Endothelial cell of umbilical vein (primary cell): ENCODE results near the gene C17orf75. TPM values are rescaled to one million over a fixed set of nuclear protein-coding genes. Genes with fewer than 3 reads are reported as not detected.
"Not testable (repeated sequence)": the region's sequence is repeated elsewhere in the genome, so short reads cannot be mapped to it uniquely, and the experiment has no call there.

ENCODE experiments used
- BruUV-seq: library from RNA; stranded (reverse); fragments of 400-500 nt; replicated peaks from 2 replicates; lab custom pipeline; 2021; lab: Mats Ljungman, UMichigan
- CTCF ChIA-PET: fragments of 300-600, 350-600 bp; sonication (Branson Sonifier 250); formaldehyde crosslinking; loops from one replicate; lab custom pipeline; 2021; ENCODE audit warnings: antibody characterized with exemption, inconsistent platforms; lab: Charles Lee
- POLR2A ChIA-PET: fragments of 300-600, 350-600 bp; sonication (Branson Sonifier 250); formaldehyde crosslinking; loops from one replicate; lab custom pipeline; 2021; ENCODE audit warnings: antibody characterized with exemption, inconsistent platforms; lab: Charles Lee
- DNase-seq: peaks from one replicate; pipeline ENCODE4 v3.0.0-alpha.2; 2011; ENCODE audit warnings: low read depth, low spot score
- FAIRE-seq: peaks from 2 replicates; lab custom pipeline; 2011; peaks lifted over from hg19 to GRCh38; lab: Jason Lieb, UNC
- H2AFZ ChIP-seq: 2 replicates; pipeline ENCODE4 v1.6.0; 2012; ENCODE audit warnings: low read depth, low read length, control low read depth, inconsistent platforms
- H3K27ac ChIP-seq: 2 replicates; pipeline ENCODE4 v1.5.1; 2011; ENCODE audit warnings: low read depth, mild to moderate bottlenecking, control low read depth, low read length, moderate library complexity; ENCODE audit not compliant: insufficient read depth
- H3K27me3 ChIP-seq, 2 experiments: 2 replicates each; pipeline versions ENCODE4 v1.6.0 to v1.6.1; 2011; ENCODE audit warnings: low read length in 2 of 2, mixed read lengths in 1 of 2; ENCODE audit not compliant: control insufficient read depth in 2 of 2, insufficient read depth in 2 of 2
- H3K36me3 ChIP-seq, 2 experiments: 2 replicates in 1 of 2; 3 replicates in 1 of 2; pipeline ENCODE4 v1.5.1; 2011; ENCODE audit warnings: low read length in 2 of 2, mild to moderate bottlenecking in 1 of 2, moderate library complexity in 1 of 2; ENCODE audit not compliant: control insufficient read depth in 2 of 2, insufficient read depth in 2 of 2; ENCODE audit errors: extremely low read depth in 1 of 2
- H3K4me1 ChIP-seq: 3 replicates; pipeline ENCODE4 v1.5.1; 2011; ENCODE audit warnings: mild to moderate bottlenecking, low read length; ENCODE audit not compliant: control insufficient read depth, insufficient read depth; ENCODE audit errors: extremely low read depth
- H3K4me2 ChIP-seq: 2 replicates; pipeline ENCODE4 v1.6.1; 2011; ENCODE audit warnings: low read length, control low read depth, mixed read lengths; ENCODE audit not compliant: insufficient read depth
- H3K4me3 ChIP-seq, 3 experiments: fragments of 200-600 bp in 1 of 3; sonication (generic), shearing (Covaris generic) in 1 of 3; replicated peaks in 1 of 3; 2 replicates each; pipeline ENCODE4 v1.5.1; 2011 to 2016; ENCODE audit warnings: control low read depth in 3 of 3, low read length in 3 of 3, mild to moderate bottlenecking in 2 of 3, inconsistent platforms in 1 of 3, low read depth in 1 of 3, moderate library complexity in 1 of 3; ENCODE audit not compliant: insufficient read depth in 1 of 3
- H3K79me2 ChIP-seq: 2 replicates; pipeline ENCODE4 v1.6.0; 2012; ENCODE audit warnings: low read length, inconsistent platforms; ENCODE audit not compliant: control insufficient read depth, insufficient read depth
- H3K9ac ChIP-seq: replicated peaks from 2 replicates; pipeline ENCODE3; 2011; ENCODE audit warnings: low read length, control low read depth; ENCODE audit not compliant: insufficient read depth; ENCODE audit errors: extremely low read depth
- H3K9me1 ChIP-seq: replicated peaks from 3 replicates; pipeline ENCODE4 v1.6.0; 2011; ENCODE audit warnings: mild to moderate bottlenecking, low read length; ENCODE audit not compliant: control insufficient read depth, insufficient read depth; ENCODE audit errors: extremely low read depth
- H3K9me3 ChIP-seq: replicated peaks from 2 replicates; pipeline ENCODE4 v1.5.1; 2012; ENCODE audit warnings: low read length, inconsistent platforms; ENCODE audit not compliant: control insufficient read depth, insufficient read depth
- H4K20me1 ChIP-seq: replicated peaks from 2 replicates; pipeline ENCODE3; 2011; ENCODE audit warnings: mild to moderate bottlenecking, low read length; ENCODE audit not compliant: control insufficient read depth, insufficient read depth; ENCODE audit errors: extremely low read depth
- CTCF ChIP-seq, 2 donors: IDR thresholded peaks; 1 replicate in 1 of 2; 2 replicates in 1 of 2; pipeline ENCODE4 v1.5.1; 2011; ENCODE audit warnings: low read length in 2 of 2, mild to moderate bottlenecking in 2 of 2, moderate library complexity in 2 of 2, control low read depth in 1 of 2, inconsistent platforms in 1 of 2, low read depth in 1 of 2; ENCODE audit not compliant: insufficient read depth in 1 of 2; ENCODE audit errors: extremely low read depth in 1 of 2
- EZH2 ChIP-seq: IDR thresholded peaks from 2 replicates; pipeline ENCODE4 v1.6.1; 2012; ENCODE audit warnings: borderline replicate concordance, low read depth, mild to moderate bottlenecking, moderate library complexity, low read length, inconsistent platforms; ENCODE audit not compliant: severe bottlenecking
- FOS ChIP-seq: IDR thresholded peaks from 2 replicates; pipeline ENCODE4 v1.6.1; 2011; ENCODE audit warnings: mild to moderate bottlenecking, low read length, moderate library complexity, borderline replicate concordance; ENCODE audit not compliant: insufficient read depth
- GATA2 ChIP-seq: IDR thresholded peaks from 2 replicates; pipeline ENCODE4 v1.7.0; 2011; ENCODE audit warnings: low read depth, mild to moderate bottlenecking, moderate library complexity, mixed read lengths, low read length; ENCODE audit not compliant: insufficient read length, insufficient read depth
- JUN ChIP-seq: IDR thresholded peaks from 2 replicates; pipeline ENCODE4 v1.6.1; 2011; ENCODE audit warnings: borderline replicate concordance, low read depth; ENCODE audit not compliant: insufficient read length, insufficient read depth
- MAX ChIP-seq: IDR thresholded peaks from 2 replicates; pipeline ENCODE4 v1.6.1; 2011; ENCODE audit not compliant: insufficient read depth, insufficient read length
- MYC ChIP-seq: IDR thresholded peaks from one replicate; pipeline ENCODE4 v1.6.1; 2011; ENCODE audit warnings: mild to moderate bottlenecking, low read depth, low read length
- POLR2A ChIP-seq: IDR thresholded peaks from 2 replicates; pipeline ENCODE4 v1.6.1; 2012; ENCODE audit warnings: low read depth, mild to moderate bottlenecking, control low read depth, low read length
- POLR2AphosphoS5 ChIP-seq: IDR thresholded peaks from 2 replicates; pipeline ENCODE4 v1.6.1; 2012; ENCODE audit warnings: low read depth, mild to moderate bottlenecking, control low read depth, low read length, moderate library complexity; ENCODE audit not compliant: insufficient read depth
- dilution Hi-C: fragments of 300-500 bp; cut with MboI; formaldehyde crosslinking; loops from one replicate; pipeline ENCODE4 v1.15.0; 2019; ENCODE audit warnings: low sequenced_read_pairs; ENCODE audit not compliant: extremely low pct_ligation_motif_present
- intact Hi-C: fragments of 100-400 bp; cut with micrococcal nuclease; formaldehyde crosslinking; loops from one replicate; pipeline ENCODE4 v1.10.0; 2022
- polyA plus RNA-seq, 4 experiments: library from polyadenylated mRNA; depleted of rRNA in 3 of 4; stranded (reverse) in 3 of 4; unstranded in 1 of 4; fragments of >200 nt; gene quantifications; 2 replicates each; pipeline versions ENCODE4 v1.2.1 to v1.2.3, GENCODE V29; 2011 to 2012; ENCODE audit warnings: missing spikeins in 1 of 4
- total RNA-seq: library from RNA; stranded (reverse); gene quantifications from 2 replicates; pipeline ENCODE4 v1.2.3, GENCODE V29; 2021

Gene C17orf75
- total and polyA plus RNA-seq, 2 donors (not counting 3 experiments of a cell fraction or from before 2014, with no cell fraction given) = 8.8 to 21.5 TPM

DNA sequence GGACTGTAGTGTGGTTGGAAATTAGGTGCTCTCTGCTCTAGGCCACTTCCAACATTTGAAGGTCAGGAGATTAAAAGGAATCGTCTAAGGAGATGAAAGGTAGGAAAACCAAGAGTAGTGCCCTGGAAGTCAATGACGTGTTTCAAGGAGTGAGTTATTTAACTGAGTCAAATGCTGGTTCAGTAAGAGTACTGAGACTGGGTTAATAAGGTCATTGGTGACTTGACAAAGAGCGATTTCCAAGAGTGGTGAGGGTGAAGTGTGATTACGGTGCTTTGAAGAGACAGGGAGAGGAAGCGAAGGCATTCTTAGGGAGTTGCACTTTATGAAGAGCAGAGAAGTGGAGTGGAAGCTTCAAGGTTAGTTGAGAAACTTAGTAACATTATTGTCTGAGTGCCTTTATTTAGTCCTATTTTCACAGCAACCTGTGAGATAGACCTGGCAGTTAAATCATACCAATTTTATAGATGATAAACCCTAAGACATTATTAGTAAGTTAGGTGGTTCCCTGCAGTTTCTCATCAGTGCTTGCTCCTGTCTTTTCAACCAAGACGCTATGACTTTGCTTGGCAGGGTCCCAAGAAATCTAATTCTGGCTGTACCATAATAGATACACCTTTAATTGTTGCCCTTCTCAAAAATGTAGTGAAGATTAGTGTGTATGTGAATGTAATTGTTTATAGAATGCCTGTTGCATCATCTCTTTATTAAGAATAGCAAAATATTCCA, 13.8 kb upstream of the C17orf75 start:
- Histone ChIP-seq H3K4me1 (peaks cover 27% of the 10 kb centered on the region), H3K36me3 (peaks cover 26 to 34% of the 10 kb centered on the region in 2 experiments), H3K27ac (no peak overlapping the region), H2AFZ (no peak overlapping the region), H3K9me3 (no peaks in the 10 kb centered on the region), H3K4me2 (peak overlapping the region; percentile 58), H3K4me3 (peak overlapping the region in 1 of 3 experiments; percentile 26), H3K27me3 (no peaks in the 10 kb centered on the region), H3K9me1 (no peaks in the 10 kb centered on the region), H4K20me1 (peaks cover 26% of the 10 kb centered on the region), H3K79me2 (peaks cover 95% of the 10 kb centered on the region), H3K9ac (no peak overlapping the region)
- FAIRE-seq (no peak), DNase-seq (peak; percentile 31)
- TF ChIP-seq GATA2 (no peak), POLR2AphosphoS5 (no peak), POLR2A (no peak), JUN (no peak), MAX (no peak), CTCF (IDR thresholded peaks at IDR 0.05; ENCODE audit: extremely low read depth in 1 of 2, insufficient read depth in 1 of 2, low read depth in 1 of 2, low read length in 2 of 2) (no peak), MYC (no peak), EZH2 (no peak), FOS (no peak)
- dilution Hi-C loops = no loop called here
- ChIA-PET CTCF (interaction anchor here (0.9 to 1.0 kb wide), 2 partner anchors 15 to 103 kb away, joined by 3 read pairs; no protein-coding TSS in a partner anchor), POLR2A (no interaction called here)
- BruUV-seq = no TSS peak
- intact Hi-C loops = no loop called here

GRCh38 chr17:32352734-32353133, 10.8 kb upstream of the C17orf75 start:
- BruUV-seq, H3K9me1 ChIP-seq, H3K27ac ChIP-seq, H2AFZ ChIP-seq, FAIRE-seq, H3K9ac ChIP-seq, H3K27me3 ChIP-seq, intact Hi-C loops, H3K9me3 ChIP-seq, DNase-seq, dilution Hi-C loops, POLR2A ChIA-PET: not testable (repeated sequence)
- CTCF ChIA-PET = interaction anchor here (1.4 kb wide), 1 partner anchor 10 kb away, joined by 4 read pairs; the partner anchor contains the start of gene C17orf75
- peaks cover 15 to 19% of the 10 kb centered on the region in 2 experiments for H3K36me3 ChIP-seq
- H3K4me2 ChIP-seq = peak overlapping the region; percentile 100
- H3K4me1 ChIP-seq = peaks cover 27% of the 10 kb centered on the region
- H3K79me2 ChIP-seq = peaks cover 79% of the 10 kb centered on the region
- peaks cover 17% of the 10 kb centered on the region for H4K20me1 ChIP-seq
- H3K4me3 ChIP-seq = peak overlapping the region in 2 of 3 experiments; percentile 25 to 96
